Stimulated activated CD8-positive, alpha-beta memory T cell treated with anti-CD3 and anti-CD28 coated beads, Interleukin-15, amount 100 ng/mL, for 24 hours (primary cell): Measurements from ENCODE around the gene KLHL26.
A peak's percentile ranks its signal among the peaks of the same experiment; 100 is the strongest.
"Not testable (repeated sequence)": the region's sequence is repeated elsewhere in the genome, so short reads cannot be mapped to it uniquely, and the experiment has no call there.

Source experiments
- DNase-seq: peaks from one replicate; pipeline ENCODE4 v3.0.0-alpha.2; 2020; ENCODE audit warnings: low read depth

The KLHL26 gene, protein sequence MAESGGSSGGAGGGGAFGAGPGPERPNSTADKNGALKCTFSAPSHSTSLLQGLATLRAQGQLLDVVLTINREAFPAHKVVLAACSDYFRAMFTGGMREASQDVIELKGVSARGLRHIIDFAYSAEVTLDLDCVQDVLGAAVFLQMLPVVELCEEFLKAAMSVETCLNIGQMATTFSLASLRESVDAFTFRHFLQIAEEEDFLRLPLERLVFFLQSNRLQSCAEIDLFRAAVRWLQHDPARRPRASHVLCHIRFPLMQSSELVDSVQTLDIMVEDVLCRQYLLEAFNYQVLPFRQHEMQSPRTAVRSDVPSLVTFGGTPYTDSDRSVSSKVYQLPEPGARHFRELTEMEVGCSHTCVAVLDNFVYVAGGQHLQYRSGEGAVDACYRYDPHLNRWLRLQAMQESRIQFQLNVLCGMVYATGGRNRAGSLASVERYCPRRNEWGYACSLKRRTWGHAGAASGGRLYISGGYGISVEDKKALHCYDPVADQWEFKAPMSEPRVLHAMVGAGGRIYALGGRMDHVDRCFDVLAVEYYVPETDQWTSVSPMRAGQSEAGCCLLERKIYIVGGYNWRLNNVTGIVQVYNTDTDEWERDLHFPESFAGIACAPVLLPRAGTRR

DNA sequence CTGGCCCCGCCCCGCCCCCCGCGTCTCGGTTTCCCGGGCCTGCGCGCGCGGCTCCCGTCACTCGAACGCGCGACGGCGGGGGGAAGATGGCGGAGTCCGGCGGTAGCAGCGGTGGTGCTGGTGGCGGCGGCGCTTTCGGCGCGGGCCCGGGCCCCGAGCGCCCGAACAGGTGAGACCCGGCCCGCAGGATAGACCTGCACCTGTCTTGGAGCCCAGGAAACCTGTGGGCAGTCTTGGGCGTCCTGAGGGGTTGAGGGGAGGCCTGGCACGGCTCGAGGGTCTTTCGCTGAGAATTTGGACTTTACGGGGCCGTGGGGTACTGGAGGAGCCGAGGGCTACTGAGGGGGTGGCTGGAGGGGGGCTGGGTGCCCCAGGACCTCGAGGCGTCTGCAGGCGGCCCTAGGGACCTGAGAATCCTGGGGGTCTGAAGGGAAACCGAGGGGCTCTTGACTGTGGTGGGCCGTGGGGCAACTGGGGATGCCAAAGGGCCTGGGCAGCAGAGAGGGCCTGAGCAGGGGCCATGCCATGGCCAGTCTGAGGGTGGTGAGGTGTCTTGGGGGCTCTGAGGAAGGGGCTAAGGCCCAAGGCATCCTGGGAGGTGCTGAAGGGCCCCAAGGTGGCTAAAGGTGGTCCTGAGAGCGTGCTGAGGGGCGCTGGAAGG is at the start of gene KLHL26:
TSS of gene KLHL26 (plus strand) at position 60 of the 661 bp plus-strand sequence. CDS start at position 87, 27 bp downstream.
- DNase-seq, result no peak

GRCh38 chr19:18587561-18587960 is 49.3 kb upstream of the KLHL26 start:
- no peak for DNase-seq

GRCh38 chr19:18587962-18588610 is 48.7 kb upstream of the KLHL26 start:
- DNase-seq, result no peak

- DNase-seq, result peak; percentile 76
Observed at GRCh38 chr19:18588611-18589379, 48.0 kb upstream of the KLHL26 start, which contains the start of gene REX1BD. Gene REX1BD, plus strand, starts transcription at chr19:18588798. Its CDS starts 4 bp downstream, at chr19:18588802.

DNA sequence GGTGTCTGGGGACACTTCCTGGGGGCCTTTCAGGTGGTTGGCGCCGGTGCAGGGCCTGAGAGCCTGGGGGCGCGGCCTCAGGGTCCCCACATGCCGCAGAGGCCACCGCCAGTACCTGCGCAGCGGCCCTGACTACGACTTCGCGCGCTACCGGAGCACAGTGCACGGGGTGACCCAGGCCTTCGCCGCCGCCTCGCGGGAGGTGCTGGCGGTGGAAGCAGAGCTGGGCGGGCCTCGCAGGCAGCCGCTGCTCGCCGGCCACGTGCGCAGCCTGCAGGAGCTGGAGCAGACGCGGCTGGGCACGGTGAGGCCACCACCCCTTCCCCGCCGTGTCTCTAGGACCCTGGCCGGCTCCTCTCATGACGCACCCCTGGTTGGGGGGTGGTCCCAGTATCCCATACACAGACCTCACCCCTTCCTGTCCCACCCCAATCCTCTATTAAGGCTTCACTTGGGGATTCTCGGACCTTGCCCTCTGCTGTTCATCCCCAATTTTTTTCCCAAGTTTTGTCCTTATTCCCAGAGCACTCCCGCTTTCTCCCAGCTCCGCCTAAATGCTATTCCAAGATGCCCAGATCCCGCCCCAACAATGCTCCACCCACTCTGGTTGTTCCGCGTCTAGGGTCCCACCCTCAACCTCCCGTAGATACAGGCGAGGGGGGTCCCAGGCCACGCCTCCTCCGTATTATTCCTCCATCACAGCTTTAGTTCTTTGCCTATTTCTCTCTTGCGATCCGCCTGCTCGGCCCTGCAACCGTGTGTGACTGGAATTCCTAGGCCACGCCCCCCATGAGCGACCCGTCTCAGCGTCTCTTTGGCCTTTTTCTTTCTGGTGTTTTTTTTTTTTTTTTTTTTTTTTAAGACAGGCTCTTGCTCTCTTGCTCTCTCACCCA is 47.2 kb upstream of the KLHL26 start:
- DNase-seq, result peak; percentile 39

DNA sequence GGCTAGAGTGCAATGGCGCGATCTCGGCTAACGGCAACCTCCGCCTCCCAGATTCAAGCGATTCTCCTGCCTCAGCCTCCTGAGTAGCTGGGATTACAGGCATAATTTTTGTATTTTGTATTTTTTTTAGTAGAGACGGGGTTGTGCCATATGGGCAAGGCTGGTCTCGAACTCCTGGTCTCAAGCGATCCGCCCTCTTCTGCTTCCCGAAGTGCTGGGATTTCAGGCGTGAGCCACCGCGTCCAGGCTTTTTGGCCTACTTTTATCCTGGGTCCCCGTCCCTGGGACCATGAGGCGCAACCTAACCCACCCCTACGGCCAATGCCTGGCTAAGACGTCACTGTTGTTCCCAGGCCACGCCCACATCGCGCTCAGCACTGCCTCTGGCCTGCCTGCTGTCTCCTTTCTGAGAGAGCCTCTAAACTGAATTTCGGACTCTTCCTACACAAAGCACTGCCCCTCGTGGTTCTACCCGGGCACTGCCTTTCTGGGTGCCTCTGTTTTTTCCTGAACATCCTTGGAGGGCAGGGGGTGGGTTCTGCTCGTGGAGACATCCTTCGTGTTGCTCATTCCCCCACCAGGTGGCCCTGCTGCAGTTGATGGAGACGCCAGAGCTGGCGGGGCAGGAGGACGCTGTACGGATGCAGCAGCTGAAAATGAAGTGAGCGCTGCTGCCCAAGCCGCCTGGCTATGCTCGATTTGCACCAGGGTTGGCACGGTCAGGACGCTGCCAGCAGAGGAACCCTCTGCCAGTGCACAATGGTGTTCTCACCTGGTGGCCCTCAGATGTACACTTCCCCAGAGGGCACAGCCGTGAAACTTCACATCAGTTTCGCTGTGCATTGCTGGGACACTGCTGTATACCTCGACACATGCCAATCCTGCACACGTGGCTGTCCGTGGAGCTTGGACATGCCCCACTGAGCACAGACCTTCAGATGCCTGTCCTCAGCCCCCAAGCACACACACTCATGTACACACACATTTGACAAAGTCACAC is 46.3 kb upstream of the KLHL26 start:
- DNase-seq, result no peak

GRCh38 chr19:18591735-18592385 is 45.0 kb upstream of the KLHL26 start:
- no peak for DNase-seq

GRCh38 chr19:18592732-18593131 is 44.1 kb upstream of the KLHL26 start:
- not testable (repeated sequence) for DNase-seq

DNA sequence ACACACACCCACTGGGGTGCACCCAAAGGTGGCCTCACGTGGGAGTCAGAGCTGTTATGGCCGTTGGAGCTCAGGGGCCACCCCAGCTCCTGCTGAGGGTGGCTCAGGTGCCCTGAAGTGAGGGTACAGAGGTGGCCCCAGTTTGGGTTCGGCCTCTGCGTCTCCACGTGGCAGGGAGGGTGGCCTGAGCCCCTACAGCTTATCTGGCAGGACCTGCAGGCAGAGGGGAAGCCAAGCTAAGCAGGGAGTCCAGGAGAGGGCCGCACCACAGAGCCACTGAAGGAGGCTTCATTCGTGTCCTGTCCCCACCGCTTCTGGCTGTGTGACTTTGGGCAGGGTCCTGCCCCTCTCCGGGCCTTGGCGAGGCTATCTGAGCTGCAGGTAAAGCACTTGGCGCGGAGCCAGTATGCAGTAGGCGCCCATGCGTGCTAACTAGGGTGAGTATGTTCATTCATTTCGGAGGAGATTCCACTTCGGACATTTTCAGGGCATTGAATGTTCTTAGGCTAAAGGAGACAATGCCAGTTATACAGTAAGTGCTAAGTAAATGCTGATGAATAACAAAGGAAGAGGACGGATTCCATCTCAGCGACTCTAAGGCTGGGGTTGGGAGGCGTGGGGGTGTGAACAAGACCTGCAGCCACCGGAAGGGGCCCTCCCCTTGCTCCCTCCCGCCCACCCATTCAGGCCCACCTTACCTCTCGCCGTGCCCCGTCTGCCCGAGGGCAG is 43.3 kb upstream of the KLHL26 start:
- DNase-seq, result no peak

DNA sequence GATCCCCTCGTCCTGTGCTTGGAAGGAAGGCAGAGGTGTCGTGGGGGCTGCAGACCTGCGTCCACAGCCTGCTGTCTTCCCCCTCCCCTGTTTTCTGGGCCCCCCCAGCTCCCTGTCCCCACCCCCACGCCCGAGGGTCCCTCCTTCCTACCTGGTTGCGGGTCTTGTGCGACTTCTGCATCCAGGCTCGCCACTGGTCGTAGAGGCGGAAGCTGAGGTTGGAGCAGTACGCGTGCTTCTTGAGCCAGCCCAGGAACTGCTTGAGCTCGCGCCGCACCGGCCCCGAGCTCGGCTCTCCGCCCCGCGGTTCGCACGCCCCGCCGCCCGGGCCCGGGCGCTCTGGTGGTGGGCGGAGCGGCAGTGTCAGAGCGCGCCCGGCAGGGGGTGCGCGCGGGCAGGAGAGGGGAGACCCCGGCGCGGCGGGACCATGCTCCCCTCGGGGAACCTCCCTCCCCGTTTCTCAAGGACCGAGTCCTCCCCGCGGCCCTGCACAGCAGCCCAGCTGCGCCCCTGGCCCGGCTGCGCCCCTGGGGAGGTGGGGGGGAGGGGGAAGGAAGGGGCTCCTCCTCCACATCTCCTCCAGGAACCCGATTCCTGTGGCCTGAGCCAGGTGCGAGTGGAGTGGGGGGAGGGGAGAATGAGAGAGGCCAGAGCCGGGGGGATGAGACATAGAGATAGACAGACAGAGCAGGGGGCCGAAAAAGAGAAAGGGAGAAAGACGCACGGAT is 42.6 kb upstream of the KLHL26 start:
- DNase-seq, result peak; percentile 52

- DNase-seq, result no peak
Observed at GRCh38 chr19:18594824-18595373, 41.9 kb upstream of the KLHL26 start.

- no peak for DNase-seq
Observed at GRCh38 chr19:18595475-18595874, 41.4 kb upstream of the KLHL26 start.

GRCh38 chr19:18596752-18597157 is 40.1 kb upstream of the KLHL26 start:
- DNase-seq, result no peak

DNA sequence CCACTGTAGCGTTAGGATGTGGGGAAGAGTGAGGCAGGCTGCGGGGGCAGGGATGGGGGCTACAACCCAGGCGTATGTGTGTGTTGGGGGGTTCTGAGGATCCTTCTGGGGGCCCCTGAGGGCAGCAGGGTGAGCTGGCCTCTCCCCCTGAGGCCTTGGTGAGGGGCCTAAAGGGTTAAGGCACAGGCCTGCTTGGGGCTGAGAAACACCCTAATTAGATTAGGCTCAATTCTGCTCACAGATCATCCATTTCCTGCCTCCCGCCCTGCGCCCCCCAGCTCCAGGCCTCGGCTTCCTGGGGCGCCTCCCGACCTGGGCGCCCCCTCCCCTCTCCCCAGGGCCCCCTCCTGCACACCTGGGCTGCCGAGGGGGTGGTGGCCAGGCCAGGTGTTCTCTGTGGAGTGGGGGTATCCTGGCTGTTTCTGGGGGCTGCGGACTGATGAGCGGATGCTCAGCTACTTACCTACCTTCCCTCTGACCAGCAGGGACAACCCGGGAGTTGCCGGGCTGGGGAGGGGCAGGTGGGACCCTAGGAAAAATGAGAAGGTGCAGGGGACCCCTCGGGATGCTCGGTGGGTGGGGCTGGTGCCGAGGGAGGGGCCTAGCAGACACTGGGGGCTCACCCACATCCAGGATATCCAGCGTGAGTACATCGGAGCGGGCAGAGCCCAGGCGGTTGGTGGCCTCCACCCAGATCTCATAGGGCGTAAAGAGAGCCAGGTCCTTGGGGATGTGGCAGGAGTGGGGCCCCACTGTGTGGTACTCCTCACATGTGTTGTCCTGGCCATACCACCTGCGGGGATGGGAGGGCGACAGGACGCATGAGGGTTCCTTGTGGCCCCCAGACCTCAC is 38.8 kb upstream of the KLHL26 start:
- no peak for DNase-seq

DNA sequence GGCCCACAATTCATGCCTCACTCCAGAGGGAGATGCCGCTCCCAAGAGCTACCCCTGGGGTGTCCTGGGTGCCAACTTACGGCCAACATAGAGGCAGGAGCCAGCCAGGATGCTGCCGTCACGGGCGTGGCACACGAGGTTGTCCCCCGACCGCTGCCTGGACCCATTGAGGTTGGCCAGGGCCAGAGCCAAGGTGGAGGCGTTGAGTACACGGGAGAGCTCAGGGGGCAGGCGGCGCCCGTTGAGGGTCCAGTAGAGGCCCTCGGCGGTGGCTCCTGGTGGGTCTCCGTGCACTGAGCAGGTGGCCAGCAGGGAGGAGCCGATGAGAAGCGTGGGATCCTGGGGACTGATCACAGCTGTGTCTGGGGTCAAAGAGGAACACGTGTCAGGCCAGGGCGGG is 37.3 kb upstream of the KLHL26 start:
- DNase-seq, result no peak
